ENCODE data around the gene ASMTL. TPM values are rescaled to one million over a fixed set of nuclear protein-coding genes. Genes with fewer than 3 reads are reported as not detected.
"Not testable (repeated sequence)": the region's sequence is repeated elsewhere in the genome, so short reads cannot be mapped to it uniquely, and the experiment has no call there.

Gene ASMTL
- total RNA-seq, 1 experiment from 2014 or later: 15.2 TPM

- not testable (repeated sequence) for DNase-seq (ENCODE audit: low spot score)
These were observed 46.9 kb downstream of the ASMTL start for GRCh38 chrX:1405769-1406168.

DNA sequence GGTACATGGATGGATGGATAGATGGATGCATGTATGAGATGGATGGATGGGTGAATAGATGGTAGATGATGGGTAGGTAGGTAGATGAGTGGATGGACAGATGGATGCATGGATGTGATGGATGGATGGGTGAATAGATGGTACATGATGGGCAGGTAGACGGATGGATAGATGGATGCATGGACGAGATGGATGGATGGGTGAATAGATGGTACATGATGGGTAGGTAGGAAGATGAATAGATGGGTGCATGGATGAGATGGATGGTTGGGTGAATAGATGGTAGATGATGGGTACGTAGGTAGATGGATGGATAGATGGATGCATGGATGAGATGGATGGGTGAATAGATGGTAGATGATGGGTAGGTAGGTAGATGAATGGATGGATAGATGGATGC lies 48.8 kb downstream of the ASMTL start:
- not testable (repeated sequence) for DNase-seq (ENCODE audit: low spot score)

DNA sequence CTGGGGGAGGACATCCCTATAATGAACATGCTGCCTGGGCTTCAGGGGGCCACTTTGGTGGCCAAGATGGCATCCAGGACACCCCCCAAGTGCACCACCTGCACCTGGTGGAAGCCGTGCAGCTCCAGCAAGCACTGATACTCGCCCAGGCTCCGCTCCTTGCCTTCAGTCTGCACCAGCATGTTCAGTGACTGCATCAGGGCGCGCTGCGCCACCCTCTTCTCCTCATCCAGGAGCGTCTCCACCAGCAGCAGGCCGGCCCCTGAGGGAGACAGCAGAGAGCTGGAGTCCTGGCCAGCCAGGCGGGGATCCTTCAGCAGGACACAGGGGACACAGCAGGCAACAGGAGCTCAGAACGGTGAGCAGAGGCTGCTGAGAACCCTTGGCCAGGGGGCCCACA lies 49.5 kb downstream of the ASMTL start:
- no peak for DNase-seq (ENCODE audit: low spot score)

GRCh38 chrX:1401611-1402430 lies 50.9 kb downstream of the ASMTL start:
- no peak for DNase-seq (ENCODE audit: low spot score)

DNA sequence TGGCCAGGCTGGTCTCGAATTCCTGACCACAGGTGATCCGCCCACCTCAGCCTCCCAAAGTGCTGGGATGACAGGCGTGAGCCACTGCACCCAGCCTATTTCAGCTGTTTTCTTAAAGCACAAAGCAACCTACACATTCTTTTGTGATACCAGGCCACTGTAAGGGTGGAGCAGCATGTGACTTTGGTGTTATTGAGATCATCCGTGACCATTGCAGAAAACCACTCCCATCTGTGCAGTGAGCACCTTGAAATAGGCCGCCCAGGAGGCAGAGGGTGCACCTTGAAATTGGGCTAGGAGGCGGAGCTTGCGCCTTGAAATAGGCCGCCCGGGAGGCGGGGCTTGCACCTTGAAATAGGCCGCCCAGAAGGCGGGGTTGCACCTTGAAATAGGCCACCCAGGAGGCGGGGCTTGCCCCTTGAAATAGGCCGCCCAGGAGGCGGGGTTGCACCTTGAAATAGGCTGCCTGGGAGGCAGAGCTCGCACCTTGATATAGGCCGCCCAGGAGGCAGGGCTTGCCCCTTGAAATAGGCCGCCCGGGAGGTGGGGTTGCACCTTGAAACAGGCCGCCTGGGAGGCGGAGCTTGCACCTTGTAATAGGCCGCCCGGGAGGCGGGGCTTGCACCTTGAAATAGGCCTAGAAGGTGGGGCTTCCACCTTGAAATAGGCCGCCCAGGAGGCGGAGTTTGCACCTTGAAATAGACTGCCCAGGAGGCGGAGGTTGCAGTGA lies 51.8 kb downstream of the ASMTL start:
- no peak for DNase-seq (ENCODE audit: low spot score)

- no peak for DNase-seq (ENCODE audit: low spot score)
These were observed 52.7 kb downstream of the ASMTL start for GRCh38 chrX:1400049-1400448.

- no peak for DNase-seq (ENCODE audit: low spot score)
These were observed 54.0 kb downstream of the ASMTL start for GRCh38 chrX:1398431-1399340.

- DNase-seq (ENCODE audit: low spot score): no peak
These were observed 55.1 kb downstream of the ASMTL start for GRCh38 chrX:1397441-1398270.

- DNase-seq (ENCODE audit: low spot score): no peak
These were observed 55.7 kb downstream of the ASMTL start for GRCh38 chrX:1397001-1397400.

- no peak for DNase-seq (ENCODE audit: low spot score)
These were observed 57.0 kb downstream of the ASMTL start for GRCh38 chrX:1395646-1396216.

DNA sequence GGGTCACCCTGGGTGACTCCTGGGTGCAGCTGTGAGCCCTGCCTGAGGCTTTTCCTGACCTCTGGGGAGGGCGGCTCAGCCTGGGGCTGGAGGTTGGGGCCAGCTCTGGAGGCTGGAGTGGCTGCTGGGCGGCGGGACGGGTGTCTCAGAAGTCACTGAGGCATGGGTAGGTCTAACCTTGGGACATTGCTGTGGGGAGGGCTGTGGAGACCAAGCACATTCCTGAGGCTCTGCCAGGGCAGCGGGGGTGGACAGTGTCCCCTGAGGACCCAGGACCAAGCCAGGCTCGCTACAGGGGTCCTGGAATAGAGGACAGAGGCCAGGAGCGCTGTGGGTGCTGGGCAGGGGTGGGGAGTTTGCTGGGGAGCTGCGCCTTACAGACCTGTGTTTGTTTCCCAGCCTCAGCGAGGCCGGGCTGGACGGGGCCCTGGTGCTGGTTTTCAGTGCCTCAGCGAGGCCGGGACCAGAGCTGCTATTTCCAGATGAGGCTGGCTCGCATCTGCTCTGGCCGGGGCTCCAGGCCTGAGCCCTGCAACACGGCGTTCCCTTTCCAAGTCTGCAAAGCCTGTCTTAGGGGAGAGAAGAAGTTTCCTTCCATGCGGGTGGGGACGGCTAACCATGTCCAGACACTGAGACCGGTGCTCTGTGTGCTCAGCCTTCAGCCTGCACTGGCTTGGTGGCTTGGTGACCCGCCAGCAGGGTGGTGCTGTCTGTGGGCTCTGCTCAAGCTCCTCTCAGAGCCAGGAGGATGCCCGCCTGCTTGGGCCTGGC lies 57.8 kb downstream of the ASMTL start:
- no peak for DNase-seq (ENCODE audit: low spot score)

- no peak for DNase-seq (ENCODE audit: low spot score)
These were observed 58.7 kb downstream of the ASMTL start for GRCh38 chrX:1393871-1394615.

DNA sequence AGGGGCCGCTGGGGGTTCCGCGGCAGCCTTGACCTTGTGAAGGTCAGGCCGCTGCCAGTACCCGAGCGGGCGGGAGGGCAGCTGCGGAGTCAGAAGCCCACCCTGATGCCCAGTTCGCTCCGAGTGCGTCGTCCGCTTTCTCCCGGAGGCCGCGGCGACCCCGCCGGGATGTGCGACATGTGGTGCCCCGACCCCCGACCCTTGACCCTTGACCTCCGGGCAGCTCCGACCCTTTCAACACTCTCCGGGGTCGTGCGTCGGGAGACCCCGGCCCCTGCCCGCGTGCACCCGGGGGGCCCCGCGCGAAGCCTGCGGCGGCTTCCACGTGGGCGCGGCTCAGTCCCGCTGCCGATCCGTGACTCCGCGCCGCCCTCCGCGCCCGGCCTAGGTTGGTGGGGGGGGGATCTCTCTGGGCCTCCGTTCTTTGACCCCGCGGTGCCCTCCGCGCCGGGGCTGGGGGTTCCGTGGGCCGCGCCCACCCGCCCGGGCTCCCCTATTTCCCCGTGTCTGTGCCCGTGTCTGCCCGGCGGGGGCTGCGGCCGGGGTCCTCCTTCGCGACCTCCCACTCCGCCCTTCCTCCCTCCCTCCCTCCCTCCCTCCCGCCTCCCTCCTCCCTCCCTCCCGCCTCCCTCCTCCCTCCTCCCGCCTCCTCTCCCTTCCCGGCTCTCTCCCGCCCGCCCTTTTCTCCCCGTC lies 60.2 kb downstream of the ASMTL start:
- peak; percentile 56 for DNase-seq (ENCODE audit: low spot score)

GRCh38 chrX:1391707-1392375 lies 60.9 kb downstream of the ASMTL start, which contains the start of gene SLC25A6:
Gene SLC25A6, minus strand, starts transcription at chrX:1392113. Its CDS starts 104 bp downstream, at chrX:1392009.
- peak; percentile 90 for DNase-seq (ENCODE audit: low spot score)

- peak; percentile 73 for DNase-seq (ENCODE audit: low spot score)
These were observed 61.4 kb downstream of the ASMTL start for GRCh38 chrX:1391370-1391706.

GRCh38 chrX:1390621-1391369 lies 61.9 kb downstream of the ASMTL start:
- DNase-seq (ENCODE audit: low spot score): no peak

DNA sequence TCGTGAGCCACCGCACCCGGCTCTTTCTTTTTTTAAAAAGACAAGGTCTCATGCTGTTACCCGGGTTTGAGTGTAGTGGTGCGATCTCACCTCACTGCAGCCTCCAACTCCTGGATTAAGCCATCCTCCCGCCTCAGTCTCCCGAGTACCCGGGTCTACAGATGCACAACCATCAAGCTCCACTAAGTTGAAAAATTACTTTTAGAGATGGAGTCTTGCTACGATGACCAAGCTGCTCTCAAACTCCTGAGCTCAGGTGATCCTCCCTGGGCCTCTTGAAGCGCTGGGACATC lies 62.8 kb downstream of the ASMTL start:
- DNase-seq (ENCODE audit: low spot score): no peak
